ENCODE results near the gene DNAJC3.
"Not testable (repeated sequence)": the region's sequence is repeated elsewhere in the genome, so short reads cannot be mapped to it uniquely, and the experiment has no call there.

DNAJC3 gene

DNA sequence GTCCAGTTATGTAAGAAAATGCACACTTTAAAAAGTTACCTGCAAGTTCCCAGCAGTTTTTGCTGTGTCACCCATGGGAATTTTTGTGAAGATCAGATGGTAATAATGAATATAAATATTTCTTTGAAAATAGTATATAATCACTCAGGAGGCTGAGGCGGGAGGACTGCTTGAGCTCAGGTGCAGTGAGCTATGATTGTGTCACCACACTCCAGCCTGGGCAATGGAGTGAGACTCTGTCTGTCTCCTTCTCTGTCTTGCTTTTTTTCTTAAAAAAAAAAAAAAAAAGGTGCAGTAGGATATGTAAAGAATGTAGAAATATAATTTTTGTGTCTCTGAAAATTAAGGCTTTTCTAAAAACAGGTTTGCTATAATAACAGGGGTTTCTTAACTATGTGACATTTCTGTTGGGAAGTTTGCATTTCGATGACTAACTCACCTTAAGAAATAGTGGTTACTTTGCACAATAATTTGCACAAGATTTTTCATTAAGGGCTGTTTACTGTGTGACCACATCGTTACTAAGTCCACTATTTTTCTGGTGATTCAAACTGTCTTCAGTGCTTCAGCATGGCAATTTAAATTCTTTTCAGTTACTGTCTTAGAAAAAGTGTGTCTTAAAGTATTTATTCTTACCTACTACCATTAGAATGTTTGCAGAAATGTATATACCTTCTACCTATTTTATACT is 37.3 kb downstream of the DNAJC3 start:
- DNase-seq (ENCODE audit: low read depth in 3 of 3), result no peak

GRCh38 chr13:95716231-95716630 is 39.3 kb downstream of the DNAJC3 start:
- DNase-seq (ENCODE audit: low read depth in 3 of 3), result no peak

DNA sequence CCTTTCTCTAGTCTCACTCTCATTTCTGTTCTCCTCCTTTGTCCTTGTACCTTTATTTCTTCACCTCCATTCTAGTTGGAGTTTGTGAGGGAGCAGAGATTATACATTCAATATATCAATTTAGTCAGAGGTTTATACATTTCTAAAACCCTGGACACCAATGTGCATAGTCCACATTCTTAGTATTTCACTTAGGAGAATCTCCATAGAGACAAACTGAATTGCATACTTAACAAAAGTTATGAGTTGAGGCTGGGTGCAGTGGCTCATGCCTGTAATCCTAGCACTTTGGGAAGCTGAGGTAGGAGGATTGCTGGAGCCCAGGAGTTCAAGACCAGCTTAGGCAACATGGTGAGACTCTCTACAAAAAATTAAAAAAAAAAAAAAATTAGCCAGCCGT is 45.3 kb downstream of the DNAJC3 start:
- no peak for DNase-seq (ENCODE audit: low read depth in 3 of 3)

- DNase-seq (ENCODE audit: low read depth in 3 of 3), result no peak
Measured at GRCh38 chr13:95723438-95723837, 46.5 kb downstream of the DNAJC3 start.

DNA sequence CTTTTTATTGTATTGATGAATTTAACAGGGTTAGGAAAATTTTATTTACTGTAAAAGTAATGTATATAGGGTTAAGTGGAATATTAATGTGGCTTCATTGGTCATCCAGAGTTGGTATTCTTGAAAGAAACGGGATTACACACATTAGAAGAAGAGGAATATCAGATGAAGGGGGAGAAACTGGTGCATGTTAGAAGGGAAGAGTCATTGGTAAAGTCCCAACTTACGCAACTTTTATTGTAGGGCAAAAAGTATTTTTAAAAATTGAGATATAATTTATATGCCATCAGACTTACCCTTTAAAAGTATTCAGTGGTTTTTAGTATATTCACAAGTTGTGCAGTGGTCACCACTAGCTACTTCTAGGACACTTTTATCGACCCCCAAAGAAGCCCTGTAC is 47.3 kb downstream of the DNAJC3 start:
- no peak for DNase-seq (ENCODE audit: low read depth in 3 of 3)

- no peak for DNase-seq (ENCODE audit: low read depth in 3 of 3)
Measured at GRCh38 chr13:95726876-95727275, 49.9 kb downstream of the DNAJC3 start.

- no peak for DNase-seq (ENCODE audit: low read depth in 3 of 3)
Measured at GRCh38 chr13:95728957-95729356, 52.0 kb downstream of the DNAJC3 start.

- DNase-seq (ENCODE audit: low read depth in 3 of 3), result no peak
Measured at GRCh38 chr13:95734124-95734523, 57.2 kb downstream of the DNAJC3 start.

DNA sequence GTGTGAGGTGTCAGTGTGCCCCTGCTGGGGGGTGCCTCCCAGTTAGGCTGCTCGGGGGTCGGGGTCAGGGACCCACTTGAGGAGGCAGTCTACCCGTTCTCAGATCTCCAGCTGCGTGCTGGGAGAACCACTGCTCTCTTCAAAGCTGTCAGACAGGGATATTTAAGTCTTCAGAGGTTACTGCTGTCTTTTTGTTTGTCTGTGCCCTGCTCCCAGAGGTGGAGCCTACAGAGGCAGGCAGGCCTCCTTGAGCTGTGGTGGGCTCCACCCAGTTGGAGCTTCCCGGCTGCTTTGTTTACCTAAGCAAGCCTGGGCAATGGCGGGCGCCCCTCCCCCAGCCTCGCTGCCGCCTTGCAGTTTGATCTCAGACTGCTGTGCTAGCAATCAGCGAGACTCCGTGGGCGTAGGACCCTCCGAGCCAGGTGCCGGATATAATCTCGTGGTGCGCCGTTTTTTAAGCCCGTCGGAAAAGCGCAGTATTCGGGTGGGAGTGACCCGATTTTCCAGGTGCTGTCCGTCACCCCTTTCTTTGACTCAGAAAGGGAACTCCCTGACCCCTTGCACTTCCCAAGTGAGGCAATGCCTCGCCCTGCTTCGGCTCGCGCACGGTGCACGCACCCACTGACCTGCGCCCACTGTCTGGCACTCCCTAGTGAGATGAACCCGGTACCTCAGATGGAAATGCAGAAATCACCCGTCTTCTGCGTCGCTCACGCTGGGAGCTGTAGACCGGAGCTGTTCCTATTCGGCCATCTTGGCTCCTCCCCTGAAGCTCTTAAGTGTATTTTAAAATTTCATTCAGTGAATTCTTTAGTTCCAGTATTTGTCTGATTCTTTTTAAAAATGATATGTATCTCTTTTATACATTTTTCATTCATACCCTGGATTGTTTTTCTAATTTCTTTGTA is 63.4 kb downstream of the DNAJC3 start:
- not testable (repeated sequence) for DNase-seq (ENCODE audit: low read depth in 3 of 3)

- no peak for DNase-seq (ENCODE audit: low read depth in 3 of 3)
Measured at GRCh38 chr13:95740979-95741320, 64.0 kb downstream of the DNAJC3 start.

- DNase-seq (ENCODE audit: low read depth in 3 of 3), result no peak
Measured at GRCh38 chr13:95741584-95742563, 64.9 kb downstream of the DNAJC3 start.

DNA sequence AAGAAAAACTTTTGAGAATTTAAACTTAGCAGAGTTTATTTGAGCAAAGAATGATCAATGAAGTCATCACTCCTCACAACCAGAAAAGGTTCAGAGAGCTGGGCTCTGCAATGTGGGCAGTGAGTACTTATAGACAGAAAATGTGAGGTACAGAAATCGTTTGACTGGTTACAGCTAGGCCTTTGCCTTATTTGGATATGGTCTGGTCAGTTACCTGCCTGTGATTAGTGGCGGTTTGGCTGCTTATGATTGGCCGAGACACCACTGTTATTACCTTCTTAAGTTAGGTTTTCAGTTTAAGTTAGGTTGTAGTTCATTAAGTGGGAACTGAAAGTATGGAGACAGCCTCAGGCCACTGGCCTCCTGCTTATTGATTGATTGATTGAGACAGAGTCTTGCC is 66.3 kb downstream of the DNAJC3 start:
- no peak for DNase-seq (ENCODE audit: low read depth in 3 of 3)

- no peak for DNase-seq (ENCODE audit: low read depth in 3 of 3)
Measured at GRCh38 chr13:95745289-95745688, 68.3 kb downstream of the DNAJC3 start.

DNA sequence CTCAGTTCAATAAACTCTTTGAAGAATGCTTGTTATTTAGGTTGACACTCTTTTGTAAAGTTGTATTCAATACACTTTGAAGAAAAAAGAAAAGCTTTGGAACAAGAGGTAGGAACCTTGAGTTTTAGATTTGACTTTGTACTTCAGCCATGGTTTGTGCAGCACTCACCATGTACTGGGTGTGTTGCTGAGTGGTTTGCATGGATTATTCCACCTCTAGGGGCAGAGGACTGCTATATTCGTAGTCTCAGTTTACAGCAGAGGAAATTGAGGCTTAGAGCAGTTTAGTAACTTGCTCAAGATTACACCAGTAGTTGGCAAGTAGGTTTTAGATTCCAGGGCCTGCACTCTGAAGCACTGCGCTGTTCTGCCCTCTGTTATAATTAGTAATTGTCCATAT is 68.8 kb downstream of the DNAJC3 start:
- no peak for DNase-seq (ENCODE audit: low read depth in 3 of 3)

GRCh38 chr13:95749545-95749944 is 72.6 kb downstream of the DNAJC3 start:
- no peak for DNase-seq (ENCODE audit: low read depth in 3 of 3)

GRCh38 chr13:95752677-95753076 is 75.7 kb downstream of the DNAJC3 start:
- DNase-seq (ENCODE audit: low read depth in 3 of 3), result no peak

- no peak for DNase-seq (ENCODE audit: low read depth in 3 of 3)
Measured at GRCh38 chr13:95754069-95754468, 77.1 kb downstream of the DNAJC3 start.

DNA sequence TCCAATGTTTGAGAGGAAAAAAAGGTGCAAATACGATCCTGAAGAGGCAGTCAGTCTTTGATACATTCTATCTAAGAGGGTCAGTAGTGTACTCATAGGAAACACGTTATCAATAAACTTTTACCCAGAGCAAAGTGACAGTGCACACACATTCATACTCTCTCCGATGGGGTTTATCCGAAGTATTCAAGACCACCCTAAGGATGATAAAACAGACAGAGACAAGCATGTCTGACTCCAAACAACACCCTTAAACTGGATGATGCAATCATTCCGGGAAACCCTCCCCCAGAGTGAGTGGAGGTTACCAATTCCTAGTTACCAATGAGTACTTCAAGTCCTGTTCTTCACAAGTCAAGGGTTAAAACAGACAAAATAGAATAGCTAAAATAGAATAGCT is 79.1 kb downstream of the DNAJC3 start:
- DNase-seq (ENCODE audit: low read depth in 3 of 3), result no peak

DNA sequence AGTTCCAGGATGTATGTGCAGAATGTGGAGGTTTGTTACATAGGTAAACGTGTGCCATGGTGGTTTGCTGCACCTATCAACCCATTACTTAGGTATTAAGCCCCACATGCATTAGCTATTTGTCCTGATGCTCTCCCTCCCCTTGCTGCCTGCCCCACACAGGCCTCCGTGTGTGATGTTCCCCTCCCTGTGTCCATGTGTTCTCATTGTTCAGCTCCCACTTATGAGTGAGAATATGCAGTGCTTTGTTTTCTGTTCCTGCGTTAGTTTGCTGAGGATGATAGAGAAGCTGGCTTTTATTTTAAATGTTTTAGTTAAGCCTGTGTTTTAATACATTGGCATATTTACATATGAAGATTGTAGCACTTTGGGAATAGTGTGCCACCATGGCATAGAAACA is 85.7 kb downstream of the DNAJC3 start:
- not testable (repeated sequence) for DNase-seq (ENCODE audit: low read depth in 3 of 3)

DNA sequence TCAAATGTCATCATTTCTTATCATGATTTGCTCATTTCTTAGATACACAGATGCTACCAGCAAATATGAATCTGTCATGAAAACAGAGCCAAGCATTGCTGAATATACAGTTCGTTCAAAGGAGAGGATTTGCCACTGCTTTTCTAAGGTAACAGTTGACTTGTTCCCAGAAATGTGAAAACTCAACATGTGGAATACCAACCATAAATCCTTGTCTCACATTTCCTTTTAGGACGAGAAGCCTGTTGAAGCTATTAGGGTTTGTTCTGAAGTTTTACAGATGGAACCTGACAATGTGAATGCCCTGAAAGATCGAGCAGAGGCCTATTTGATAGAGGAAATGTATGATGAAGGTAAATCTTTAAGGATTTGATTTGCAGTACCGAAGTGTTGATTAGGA is 86.7 kb downstream of the DNAJC3 start:
- no peak for DNase-seq (ENCODE audit: low read depth in 3 of 3)

GRCh38 chr13:95771905-95772304 is 95.0 kb downstream of the DNAJC3 start:
- no peak for DNase-seq (ENCODE audit: low read depth in 3 of 3)

DNA sequence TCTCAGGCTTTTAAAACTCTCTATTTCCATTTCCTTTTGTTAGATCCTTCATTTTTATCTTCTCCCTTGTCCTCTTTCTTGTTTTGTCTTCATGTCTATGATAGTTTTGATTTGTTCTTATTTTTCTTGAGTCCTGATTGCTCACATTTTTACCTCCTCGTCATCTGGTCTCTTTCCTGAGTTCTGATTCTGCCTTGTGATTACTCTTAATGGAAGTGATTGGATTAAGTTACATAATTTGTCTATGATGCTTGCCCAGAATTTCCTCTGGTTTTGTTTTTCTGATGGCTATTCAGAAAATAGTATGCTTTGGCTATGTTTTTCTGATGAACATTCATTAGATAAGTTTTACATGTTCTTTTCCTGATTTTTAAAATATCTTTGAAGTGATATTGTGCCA is 102.6 kb downstream of the DNAJC3 start:
- no peak for DNase-seq (ENCODE audit: low read depth in 3 of 3)
